COLO668 (cell line): Measurements from ENCODE around the gene LORICRIN.
A peak's percentile ranks its signal among the peaks of the same experiment; 100 is the strongest.

Source experiments
- DNase-seq: peaks from one replicate; lab custom pipeline; 2025; ENCODE audit not compliant: unreplicated experiment; lab: John Stamatoyannopoulos, UW

The LORICRIN gene

GRCh38 chr1:153259387-153259786 lies at the start of gene LORICRIN:
TSS of gene LORICRIN (plus strand) at chr1:153259687. CDS start at chr1:153260950, 1,263 bp downstream.
- DNase-seq = no peak

GRCh38 chr1:153210206-153210605 lies 49.3 kb upstream of the LORICRIN start:
- no peak for DNase-seq

GRCh38 chr1:153212201-153212600 lies 47.3 kb upstream of the LORICRIN start:
- no peak for DNase-seq

GRCh38 chr1:153213519-153213918 lies 46.0 kb upstream of the LORICRIN start:
- no peak for DNase-seq

GRCh38 chr1:153217212-153217611 lies 42.3 kb upstream of the LORICRIN start, which contains the start of gene PRR9:
TSS of gene PRR9 (plus strand) at chr1:153217584. CDS start at chr1:153218145, 561 bp downstream.
- no peak for DNase-seq

GRCh38 chr1:153217744-153218416 lies 41.6 kb upstream of the LORICRIN start:
- no peak for DNase-seq

- DNase-seq = no peak
These were observed 38.7 kb upstream of the LORICRIN start for GRCh38 chr1:153220606-153221303.

GRCh38 chr1:153223040-153223891 lies 36.2 kb upstream of the LORICRIN start:
- peak; percentile 64 for DNase-seq

GRCh38 chr1:153227810-153228209 lies 31.7 kb upstream of the LORICRIN start:
- no peak for DNase-seq

GRCh38 chr1:153228491-153228890 lies 31.0 kb upstream of the LORICRIN start:
- no peak for DNase-seq

GRCh38 chr1:153229076-153229829 lies 30.2 kb upstream of the LORICRIN start:
- peak; percentile 23 for DNase-seq

- no peak for DNase-seq
These were observed 28.1 kb upstream of the LORICRIN start for GRCh38 chr1:153231363-153231762.

GRCh38 chr1:153231785-153232184 lies 27.7 kb upstream of the LORICRIN start:
- DNase-seq = no peak

GRCh38 chr1:153232553-153232952 lies 26.9 kb upstream of the LORICRIN start:
- no peak for DNase-seq

- DNase-seq = no peak
These were observed 26.0 kb upstream of the LORICRIN start for GRCh38 chr1:153233448-153233847.

- no peak for DNase-seq
These were observed 21.0 kb upstream of the LORICRIN start for GRCh38 chr1:153238527-153238926.

GRCh38 chr1:153242160-153242559 lies 17.3 kb upstream of the LORICRIN start:
- no peak for DNase-seq

GRCh38 chr1:153245466-153245865 lies 14.0 kb upstream of the LORICRIN start:
- no peak for DNase-seq

GRCh38 chr1:153246018-153246417 lies 13.5 kb upstream of the LORICRIN start:
- no peak for DNase-seq

- no peak for DNase-seq
These were observed 12.7 kb upstream of the LORICRIN start for GRCh38 chr1:153246825-153247224.
